Ammon's horn (tissue), 1 donor: ENCODE measurements around the gene DCTPP1.
"Not testable (repeated sequence)": the region's sequence is repeated elsewhere in the genome, so short reads cannot be mapped to it uniquely, and the experiment has no call there.

Source experiments
- DNase-seq: peaks from one replicate; pipeline ENCODE4 v3.0.0-alpha.2; 2016; ENCODE audit warnings: low spot score

Gene DCTPP1

GRCh38 chr16:30429678-30430427 lies at the start of gene DCTPP1:
Gene DCTPP1 (minus strand): TSS chr16:30430030. CDS start chr16:30429980, 50 bp downstream.
- DNase-seq, result peak; percentile 98

- DNase-seq, result peak; percentile 11
These were observed 49.1 kb upstream of the DCTPP1 start for GRCh38 chr16:30478766-30479478.

- DNase-seq, result not testable (repeated sequence)
These were observed 47.9 kb upstream of the DCTPP1 start for GRCh38 chr16:30477773-30478172.

- no peak for DNase-seq
These were observed 47.2 kb upstream of the DCTPP1 start for GRCh38 chr16:30476991-30477390.

- DNase-seq, result no peak
These were observed 44.9 kb upstream of the DCTPP1 start for GRCh38 chr16:30474684-30475083.

- no peak for DNase-seq
These were observed 44.2 kb upstream of the DCTPP1 start for GRCh38 chr16:30474074-30474452.

- peak; percentile 13 for DNase-seq
These were observed 43.6 kb upstream of the DCTPP1 start for GRCh38 chr16:30473231-30474073.

- peak; percentile 68 for DNase-seq
These were observed 42.6 kb upstream of the DCTPP1 start, which contains the start of gene ITGAL for GRCh38 chr16:30472328-30472942. Gene ITGAL (plus strand): TSS chr16:30472742. CDS start chr16:30472838, 96 bp downstream.

GRCh38 chr16:30470632-30470995 lies 40.8 kb upstream of the DCTPP1 start:
- no peak for DNase-seq

GRCh38 chr16:30470170-30470512 lies 40.3 kb upstream of the DCTPP1 start:
- no peak for DNase-seq

- DNase-seq, result no peak
These were observed 34.2 kb upstream of the DCTPP1 start for GRCh38 chr16:30464078-30464477.

- not testable (repeated sequence) for DNase-seq
These were observed 31.6 kb upstream of the DCTPP1 start for GRCh38 chr16:30461426-30461825.

- no peak for DNase-seq
These were observed 29.6 kb upstream of the DCTPP1 start for GRCh38 chr16:30459456-30459855.

- DNase-seq, result peak; percentile 30
These were observed 28.9 kb upstream of the DCTPP1 start for GRCh38 chr16:30458561-30459394.

- DNase-seq, result no peak
These were observed 28.1 kb upstream of the DCTPP1 start for GRCh38 chr16:30457743-30458560.

- no peak for DNase-seq
These were observed 27.4 kb upstream of the DCTPP1 start for GRCh38 chr16:30457256-30457655.

GRCh38 chr16:30456302-30456701 lies 26.5 kb upstream of the DCTPP1 start:
- DNase-seq, result no peak

GRCh38 chr16:30452709-30453580 lies 23.1 kb upstream of the DCTPP1 start:
- not testable (repeated sequence) for DNase-seq

- no peak for DNase-seq
These were observed 19.2 kb upstream of the DCTPP1 start for GRCh38 chr16:30449116-30449435.
